ENCODE measurements around the gene S100A13. TPM values are rescaled to one million over a fixed set of nuclear protein-coding genes. Genes with fewer than 3 reads are reported as not detected.

S100A13 gene
- total RNA-seq, 6 experiments from 2014 or later: 10.4 to 24.5 (median 21.9) TPM

GRCh38 chr1:153573351-153573750 lies 54.0 kb downstream of the S100A13 start:
- Histone ChIP-seq H3K27me3 (no peaks in the 10 kb centered on the region), H3K36me3 (no peaks in the 10 kb centered on the region), H3K9me3 (no peaks in the 10 kb centered on the region), H3K27ac (no peak overlapping the region), H3K4me1 (peaks cover 0 to 6% (median 1%) of the 10 kb centered on the region in 4 donors), H3K4me3 (no peak overlapping the region)
- DNase-seq: no peak
- TF ChIP-seq, protein P1, sequence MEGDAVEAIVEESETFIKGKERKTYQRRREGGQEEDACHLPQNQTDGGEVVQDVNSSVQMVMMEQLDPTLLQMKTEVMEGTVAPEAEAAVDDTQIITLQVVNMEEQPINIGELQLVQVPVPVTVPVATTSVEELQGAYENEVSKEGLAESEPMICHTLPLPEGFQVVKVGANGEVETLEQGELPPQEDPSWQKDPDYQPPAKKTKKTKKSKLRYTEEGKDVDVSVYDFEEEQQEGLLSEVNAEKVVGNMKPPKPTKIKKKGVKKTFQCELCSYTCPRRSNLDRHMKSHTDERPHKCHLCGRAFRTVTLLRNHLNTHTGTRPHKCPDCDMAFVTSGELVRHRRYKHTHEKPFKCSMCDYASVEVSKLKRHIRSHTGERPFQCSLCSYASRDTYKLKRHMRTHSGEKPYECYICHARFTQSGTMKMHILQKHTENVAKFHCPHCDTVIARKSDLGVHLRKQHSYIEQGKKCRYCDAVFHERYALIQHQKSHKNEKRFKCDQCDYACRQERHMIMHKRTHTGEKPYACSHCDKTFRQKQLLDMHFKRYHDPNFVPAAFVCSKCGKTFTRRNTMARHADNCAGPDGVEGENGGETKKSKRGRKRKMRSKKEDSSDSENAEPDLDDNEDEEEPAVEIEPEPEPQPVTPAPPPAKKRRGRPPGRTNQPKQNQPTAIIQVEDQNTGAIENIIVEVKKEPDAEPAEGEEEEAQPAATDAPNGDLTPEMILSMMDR (IDR thresholded peaks at IDR 0.05): no peak
- no peak for TF ChIP-seq POLR2A (IDR thresholded peaks at IDR 0.05)
- 58% methylated on average over 3 of the region's 3 CpGs for WGBS (ENCODE audit: insufficient coverage, low coverage, low lambda C conversion rate, missing lambda C conversion rate)
- ATAC-seq: no peak
- intact Hi-C loops (cut with DNase I): loop anchor here in 1 of 2 donors (10.0 kb wide), 1 partner anchor 71 kb away; no protein-coding TSS in a partner anchor

DNA sequence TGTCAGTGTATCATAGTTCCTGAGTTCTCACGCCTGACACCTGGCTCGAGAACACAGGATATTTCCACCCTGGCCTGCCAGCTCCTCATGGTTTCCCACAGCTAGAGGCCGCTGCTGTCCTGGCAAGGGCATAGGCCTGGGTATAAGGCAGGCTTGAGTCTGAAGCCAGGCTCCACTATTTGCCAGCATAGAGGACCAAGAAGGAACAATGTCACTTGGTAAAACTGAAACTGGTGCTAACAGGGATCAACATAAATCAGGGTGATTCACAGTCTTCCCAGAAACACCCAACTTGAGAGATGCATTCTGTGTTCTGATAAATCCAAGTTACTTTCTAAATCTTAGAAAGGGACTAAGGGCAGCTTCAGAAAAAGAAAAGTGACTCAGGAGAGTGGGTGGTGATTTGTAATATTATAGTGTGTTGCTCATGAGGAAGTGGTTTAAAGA lies 54.7 kb downstream of the S100A13 start:
- H3K36me3 ChIP-seq: no peaks in the 10 kb centered on the region
- ATAC-seq (peak; percentile 90 to 98 (median 97)), DNase-seq (peak; percentile 86 to 89 (median 88))
- H3K4me3 ChIP-seq: no peak overlapping the region
- peaks cover 0 to 7% (median 1%) of the 10 kb centered on the region in 4 donors for H3K4me1 ChIP-seq
- intact Hi-C loops (cut with DNase I): loop anchor here in 1 of 2 donors (10.0 kb wide), 1 partner anchor 72 kb away; no protein-coding TSS in a partner anchor
- no peaks in the 10 kb centered on the region for H3K9me3 ChIP-seq
- 0% methylated on average over 3 of the region's 3 CpGs for WGBS (ENCODE audit: insufficient coverage, low coverage, low lambda C conversion rate, missing lambda C conversion rate)
- H3K27me3 ChIP-seq: no peaks in the 10 kb centered on the region
- no peak for TF ChIP-seq POLR2A (IDR thresholded peaks at IDR 0.05)
- TF ChIP-seq, protein P1 (IDR thresholded peaks at IDR 0.05): peak; percentile 89 to 95 (median 92)
- no peak overlapping the region for H3K27ac ChIP-seq

- 38% methylated on average over 7 of the region's 7 CpGs for WGBS (ENCODE audit: insufficient coverage, low coverage, low lambda C conversion rate, missing lambda C conversion rate)
- peaks cover 0 to 7% (median 1%) of the 10 kb centered on the region in 4 donors for H3K4me1 ChIP-seq
- H3K36me3 ChIP-seq: no peaks in the 10 kb centered on the region
- H3K27me3 ChIP-seq: no peaks in the 10 kb centered on the region
- H3K27ac ChIP-seq: no peak overlapping the region
- no peak for TF ChIP-seq POLR2A (IDR thresholded peaks at IDR 0.05)
- TF ChIP-seq, protein P1 (IDR thresholded peaks at IDR 0.05): no peak
- intact Hi-C loops (cut with DNase I): loop anchor here in 1 of 2 donors (10.0 kb wide), 1 partner anchor 73 kb away; no protein-coding TSS in a partner anchor
- no peak for DNase-seq
- no peak overlapping the region for H3K4me3 ChIP-seq
- no peaks in the 10 kb centered on the region for H3K9me3 ChIP-seq
- ATAC-seq: no peak
Measured at GRCh38 chr1:153571706-153572105, 55.6 kb downstream of the S100A13 start.

DNA sequence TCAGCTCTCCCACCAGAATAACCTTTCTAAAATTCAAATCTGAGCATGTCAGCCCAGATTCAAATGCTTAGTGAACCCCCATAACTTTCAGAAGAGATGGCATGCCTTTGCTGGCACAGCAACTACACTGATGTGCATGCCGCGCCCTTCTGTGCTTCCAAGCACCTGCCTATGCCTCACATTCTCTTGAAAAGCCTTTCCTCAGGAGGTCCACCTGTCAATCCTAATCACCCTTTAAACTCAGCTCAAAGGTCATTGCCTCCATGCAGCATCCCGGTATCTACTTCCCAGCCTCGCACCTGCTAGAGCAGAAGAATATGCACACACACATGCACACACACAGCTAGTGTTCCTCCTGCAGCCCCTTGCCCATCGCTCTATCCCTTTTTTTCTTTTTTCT lies 56.4 kb downstream of the S100A13 start:
- ATAC-seq: no peak
- H3K9me3 ChIP-seq: no peaks in the 10 kb centered on the region

More for the DNA sequence above, 56.4 kb downstream of the S100A13 start:
- 71% methylated on average over 5 of the region's 5 CpGs for WGBS (ENCODE audit: insufficient coverage, low coverage, low lambda C conversion rate, missing lambda C conversion rate)
- TF ChIP-seq, protein P1 (IDR thresholded peaks at IDR 0.05): no peak
- TF ChIP-seq POLR2A (IDR thresholded peaks at IDR 0.05): no peak
- H3K4me3 ChIP-seq: no peak overlapping the region
- no peak for DNase-seq
- H3K27ac ChIP-seq: no peak overlapping the region
- peaks cover 0 to 7% (median 1%) of the 10 kb centered on the region in 4 donors for H3K4me1 ChIP-seq
- intact Hi-C loops (cut with DNase I): loop anchor here in 1 of 2 donors (10.0 kb wide), 1 partner anchor 74 kb away; no protein-coding TSS in a partner anchor
- no peaks in the 10 kb centered on the region for H3K36me3 ChIP-seq
- H3K27me3 ChIP-seq: no peaks in the 10 kb centered on the region

Data from right lobe of liver (tissue), 6 donors.